Right renal cortex interstitium (tissue), 3 donors: Measurements from ENCODE around the gene P4HA3. TPM values are rescaled to one million over a fixed set of nuclear protein-coding genes. Genes with fewer than 3 reads are reported as not detected.

Experiments
- DNase-seq, 3 donors: peaks; one replicate each; pipeline ENCODE4 v3.0.0-alpha.2; 2013; ENCODE audit warnings: low read depth in 3 of 3, low spot score in 2 of 3
- polyA plus RNA-seq, 3 donors: library from polyadenylated mRNA; unstranded; fragments of 120-200 nt; gene quantifications; one replicate each; pipeline ENCODE4 v1.2.1, GENCODE V29; 2013; ENCODE audit not compliant: insufficient read length in 3 of 3

The P4HA3 gene
- polyA plus RNA-seq, 3 donors = 0.43 to 1.3 (median 1.1) TPM

- DNase-seq = no peak
Observed at GRCh38 chr11:74269161-74269811, 42.2 kb downstream of the P4HA3 start.

GRCh38 chr11:74268456-74268855 lies 43.0 kb downstream of the P4HA3 start:
- DNase-seq = no peak

DNA sequence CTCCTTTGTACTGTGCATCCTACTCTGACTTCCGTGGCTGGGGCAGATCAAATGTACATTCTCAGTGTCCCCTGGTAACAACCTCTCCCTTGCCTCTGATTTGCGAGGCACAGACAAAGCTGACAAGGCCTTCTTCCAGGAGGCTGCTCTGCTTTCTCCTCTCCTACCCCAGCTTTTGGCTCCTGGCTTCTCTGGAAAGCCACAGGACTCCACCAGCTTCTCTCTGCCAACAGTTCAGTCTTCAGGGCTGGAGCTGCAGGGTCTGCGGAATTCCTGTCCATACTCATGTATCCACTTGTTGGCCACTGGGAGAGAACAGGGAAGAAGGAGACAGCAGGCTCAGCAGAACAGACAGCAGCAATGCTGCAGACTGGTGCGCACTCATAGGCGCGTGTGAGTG lies 44.4 kb downstream of the P4HA3 start:
- DNase-seq = no peak

GRCh38 chr11:74265256-74265655 lies 46.2 kb downstream of the P4HA3 start:
- no peak for DNase-seq

DNA sequence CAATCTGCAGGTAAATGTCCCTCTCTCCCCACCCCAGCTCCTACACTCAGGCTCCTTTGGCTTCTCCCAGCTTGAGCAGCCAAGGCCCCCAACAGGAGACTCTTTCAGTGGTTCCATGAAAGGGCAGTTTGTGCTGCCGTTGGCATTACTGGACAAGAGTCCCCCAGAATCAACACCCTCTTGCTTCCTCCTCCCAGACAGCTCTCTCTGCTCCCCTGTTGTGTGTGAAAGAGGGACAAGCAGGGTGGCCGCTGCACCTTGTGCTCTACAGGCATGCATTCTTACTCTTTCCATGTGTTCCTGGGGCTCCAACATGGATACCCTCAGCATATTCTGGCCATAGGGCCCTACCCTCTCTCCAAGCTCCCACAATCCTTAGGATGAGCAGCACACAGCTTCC lies 48.7 kb downstream of the P4HA3 start:
- no peak for DNase-seq

GRCh38 chr11:74257959-74258553 lies 53.4 kb downstream of the P4HA3 start:
- DNase-seq = peak; percentile 5 to 29 (median 13)

GRCh38 chr11:74256378-74257133 lies 54.9 kb downstream of the P4HA3 start:
- DNase-seq = no peak

DNA sequence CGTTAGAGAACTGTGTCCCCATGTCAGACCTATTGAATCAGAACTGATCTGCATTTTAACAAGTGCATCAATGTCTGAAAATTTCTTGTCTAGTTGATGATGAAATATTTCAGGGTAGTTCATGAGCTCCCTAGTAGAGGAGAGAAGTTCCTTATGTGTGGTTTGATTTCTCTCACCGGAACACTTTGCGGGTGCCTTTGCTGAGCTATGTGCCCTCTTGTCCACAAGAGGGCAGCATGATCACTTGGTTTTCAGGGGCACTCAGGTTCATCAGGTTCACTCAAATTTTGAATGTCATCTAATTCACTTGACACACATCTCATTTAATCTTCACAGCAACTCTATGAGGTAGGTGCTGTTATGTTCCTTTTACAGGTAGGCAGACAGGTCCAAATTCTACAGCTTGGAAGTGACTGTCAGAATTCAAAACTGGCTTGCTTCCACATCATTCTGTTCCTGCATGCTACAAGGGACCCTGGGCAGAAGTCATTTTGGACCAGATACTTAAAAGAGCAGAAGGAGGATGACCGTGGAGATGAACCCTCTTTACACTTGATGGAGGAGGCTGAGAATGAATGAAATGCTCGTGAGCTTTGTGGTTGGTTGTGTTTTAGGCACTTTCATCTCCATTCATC lies 55.6 kb downstream of the P4HA3 start:
- peak; percentile 41 to 54 (median 43) for DNase-seq

- no peak for DNase-seq
Observed at GRCh38 chr11:74253361-74253760, 58.1 kb downstream of the P4HA3 start.

DNA sequence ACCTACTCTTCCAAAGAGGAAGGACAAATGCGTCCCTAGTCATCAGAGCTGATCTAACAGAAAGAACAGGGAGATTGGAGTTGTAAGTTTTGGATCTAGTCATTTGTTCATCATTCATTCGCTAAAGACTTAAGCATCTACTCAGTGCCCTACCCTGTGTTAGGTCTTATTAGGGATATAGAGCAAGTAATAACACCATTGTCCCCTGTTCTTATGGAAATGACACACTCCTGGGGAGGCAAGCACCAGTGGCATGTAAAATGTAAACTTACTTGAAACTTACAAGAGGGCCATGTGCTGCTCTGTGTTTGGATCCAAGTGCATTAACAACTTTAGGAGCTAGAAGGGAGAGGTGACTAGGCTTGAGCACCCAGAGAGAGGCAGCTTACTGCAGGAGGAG lies 61.9 kb downstream of the P4HA3 start:
- no peak for DNase-seq

GRCh38 chr11:74248469-74248868 lies 63.0 kb downstream of the P4HA3 start:
- no peak for DNase-seq

- no peak for DNase-seq
Observed at GRCh38 chr11:74238243-74238642, 73.2 kb downstream of the P4HA3 start.

- no peak for DNase-seq
Observed at GRCh38 chr11:74237541-74237940, 73.9 kb downstream of the P4HA3 start.

DNA sequence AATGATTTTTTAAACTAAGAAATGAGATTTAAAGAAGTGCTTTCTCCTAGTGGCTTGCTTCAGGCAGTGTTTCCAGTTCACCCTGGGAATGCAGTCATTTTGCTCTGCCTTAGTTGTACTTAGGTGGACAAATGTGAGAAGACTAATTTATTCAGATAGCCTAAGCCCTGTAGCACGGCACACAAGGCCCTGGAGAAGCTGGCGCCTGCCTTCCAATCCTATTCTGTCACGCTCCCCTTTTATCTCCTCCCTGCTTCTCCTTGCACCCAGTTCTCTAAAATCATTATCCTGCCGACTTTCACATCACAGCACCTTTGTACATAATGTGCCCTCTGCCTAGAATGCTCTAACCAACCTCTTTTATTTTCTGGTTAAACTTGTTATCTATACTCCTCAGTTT lies 76.3 kb downstream of the P4HA3 start:
- DNase-seq = no peak

DNA sequence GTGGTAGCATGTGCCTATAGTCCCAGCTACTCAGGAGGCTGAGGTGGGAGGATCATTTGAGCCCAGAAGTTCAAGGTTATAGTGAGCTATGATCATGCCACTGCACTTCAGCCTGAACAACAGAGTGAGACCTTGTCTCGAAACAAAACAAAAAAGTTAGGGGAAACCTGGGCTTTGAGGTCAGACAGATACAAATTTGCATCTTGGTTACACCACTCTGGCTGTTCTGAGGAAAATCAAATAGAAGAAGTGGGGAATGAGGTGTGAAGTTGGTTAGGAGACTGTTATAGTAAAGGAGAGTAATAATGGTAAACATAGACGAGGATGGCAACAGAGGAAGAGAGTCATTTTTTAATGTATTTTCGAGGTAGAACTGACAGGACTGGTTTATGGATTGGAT lies 77.8 kb downstream of the P4HA3 start:
- no peak for DNase-seq

GRCh38 chr11:74232311-74232950 lies 79.0 kb downstream of the P4HA3 start:
- DNase-seq = no peak

GRCh38 chr11:74226907-74227306 lies 84.5 kb downstream of the P4HA3 start:
- no peak for DNase-seq

DNA sequence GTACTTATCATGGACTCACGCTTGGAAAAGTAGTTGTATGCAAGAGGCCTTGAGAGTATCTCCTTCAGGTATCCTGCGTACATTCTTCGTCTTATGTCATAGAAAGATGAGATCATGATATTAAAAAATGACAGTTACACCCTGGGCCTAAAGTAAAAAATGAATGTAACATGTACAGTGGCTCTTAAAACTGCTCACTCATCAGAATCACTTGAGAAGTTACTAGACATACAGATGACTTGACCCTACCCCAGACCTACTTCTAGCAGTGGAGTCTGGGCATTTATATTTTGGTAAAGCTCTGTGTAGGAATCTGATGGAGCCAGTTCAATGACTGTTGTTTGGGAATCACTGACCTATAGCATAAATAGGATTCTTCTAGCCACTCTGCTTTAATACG lies 85.9 kb downstream of the P4HA3 start:
- DNase-seq = no peak

- no peak for DNase-seq
Observed at GRCh38 chr11:74221816-74222215, 89.6 kb downstream of the P4HA3 start.

- no peak for DNase-seq
Observed at GRCh38 chr11:74220376-74220775, 91.1 kb downstream of the P4HA3 start.
